Activated CD8-positive, alpha-beta memory T cell treated with anti-CD3 and anti-CD28 coated beads for 1 hour (primary cell): ENCODE measurements around the gene SOX13.

ENCODE experiments used
- DNase-seq, 2 donors: peaks; one replicate each; pipeline ENCODE4 v3.0.0-alpha.2; 2020; ENCODE audit warnings: low read depth in 1 of 2; ENCODE audit errors: extremely low read depth in 1 of 2

The SOX13 gene

DNA sequence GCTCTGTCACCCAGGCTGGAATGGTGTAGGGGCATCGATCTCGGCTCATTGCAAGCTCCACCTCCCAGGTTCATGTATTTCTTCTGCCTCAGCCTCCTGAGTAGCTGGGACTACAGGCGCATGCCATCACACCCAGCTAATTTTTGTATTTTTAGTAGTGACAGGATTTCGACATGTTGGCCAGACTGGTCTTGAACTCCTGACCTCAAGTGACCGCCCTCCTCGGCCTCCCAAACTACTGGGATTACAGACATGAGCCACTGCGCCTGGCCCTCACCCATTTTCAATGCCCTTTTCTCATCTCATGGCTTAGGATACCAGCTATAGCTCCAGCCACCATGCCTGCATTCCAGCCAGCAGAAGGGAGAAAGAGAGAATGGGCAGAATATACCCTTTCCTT, 12.9 kb upstream of the SOX13 start:
- DNase-seq = no peak

DNA sequence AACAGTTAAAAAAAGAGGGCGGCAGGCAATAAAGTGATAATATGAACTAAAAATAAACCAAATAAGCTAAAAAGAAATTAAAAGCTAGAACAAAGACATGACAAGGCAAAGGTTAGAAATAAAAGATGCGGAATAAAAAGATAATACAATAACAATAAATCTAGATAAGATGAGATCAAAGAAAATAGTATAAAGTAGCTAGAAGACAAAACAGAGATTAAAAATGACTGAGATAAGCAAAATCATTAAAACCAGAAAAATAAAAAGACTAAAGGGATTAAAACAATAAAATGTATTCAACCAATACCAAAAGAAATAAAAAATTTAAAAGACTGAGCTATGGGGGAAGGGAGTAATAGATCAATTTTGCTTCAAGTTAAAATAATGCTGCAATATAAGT, 10.8 kb upstream of the SOX13 start:
- no peak for DNase-seq

GRCh38 chr1:204065174-204065985, 7.5 kb upstream of the SOX13 start:
- DNase-seq = no peak

DNA sequence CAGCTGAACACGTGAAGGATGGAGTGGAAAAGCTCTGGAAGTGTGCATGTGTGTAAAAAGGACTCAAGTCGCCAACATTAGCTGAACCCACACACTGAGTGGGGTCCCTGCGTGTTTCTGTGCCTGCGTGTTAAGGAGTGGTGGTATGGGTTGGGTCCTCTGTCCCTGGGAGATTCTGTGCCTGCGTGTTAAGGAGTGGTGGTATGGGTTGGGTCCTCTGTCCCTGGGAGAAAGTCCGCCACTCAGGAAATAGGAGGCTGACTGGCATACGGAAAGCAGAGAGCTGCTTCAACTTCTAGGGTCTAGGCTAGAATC, 7.0 kb upstream of the SOX13 start:
- DNase-seq = no peak

DNA sequence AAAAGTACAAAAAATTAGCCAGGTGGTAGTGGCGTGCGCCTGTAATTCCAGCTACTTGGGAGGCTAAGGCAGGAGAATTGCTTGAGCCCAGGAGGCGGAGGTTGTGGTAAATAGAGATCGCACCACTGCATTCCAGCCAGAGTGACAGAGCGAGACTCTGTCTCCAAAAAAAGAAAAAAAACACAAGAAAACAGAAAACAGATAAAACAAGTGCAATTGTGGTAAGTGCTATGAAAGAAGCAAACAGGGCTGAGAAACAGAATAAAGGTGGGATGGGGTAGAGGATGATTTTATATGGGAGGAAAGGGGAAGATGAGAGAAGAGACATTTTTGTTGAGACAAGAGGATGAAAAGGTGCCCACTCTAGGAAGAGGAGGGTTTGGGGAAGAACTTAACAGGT, 5.0 kb upstream of the SOX13 start:
- no peak for DNase-seq

DNA sequence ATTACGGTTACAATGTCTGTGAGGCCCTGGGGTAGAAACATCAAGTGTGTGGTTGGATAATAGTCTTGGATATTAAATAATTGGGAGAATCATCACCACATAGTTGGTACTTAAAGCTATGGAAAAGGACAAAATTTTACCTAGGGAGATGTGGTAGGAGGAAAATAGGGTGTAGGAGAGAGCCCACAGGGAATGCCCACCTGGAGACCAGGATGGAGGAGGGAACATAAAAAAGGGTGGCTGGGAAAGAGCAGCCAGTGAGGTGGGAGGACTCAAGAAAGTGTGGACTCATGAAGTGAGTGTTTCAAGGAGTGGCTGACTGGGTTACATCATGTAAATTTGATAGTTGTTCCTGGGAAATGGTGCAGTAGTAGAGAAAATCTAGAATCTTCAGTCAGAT, 3.0 kb upstream of the SOX13 start:
- no peak for DNase-seq

DNA sequence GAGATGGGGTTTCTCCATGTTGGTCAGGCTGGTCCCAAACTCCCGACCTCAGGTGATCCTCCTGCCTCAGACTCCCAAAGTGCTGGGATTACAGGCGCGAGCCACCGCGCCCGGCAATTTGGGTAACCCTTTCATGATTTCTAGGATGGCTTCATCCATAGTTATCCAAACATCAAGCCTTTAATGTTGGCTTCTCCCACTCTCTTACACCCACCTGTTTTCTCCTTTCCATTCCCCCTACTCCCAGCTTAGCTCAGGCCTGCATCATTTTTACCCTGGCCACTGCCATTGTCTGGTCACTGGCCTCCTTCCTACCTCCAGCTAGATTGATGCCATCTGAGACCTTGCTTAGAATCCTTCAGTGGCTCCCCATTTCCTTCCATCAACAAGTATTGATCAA, 2.0 kb upstream of the SOX13 start:
- DNase-seq = no peak

DNA sequence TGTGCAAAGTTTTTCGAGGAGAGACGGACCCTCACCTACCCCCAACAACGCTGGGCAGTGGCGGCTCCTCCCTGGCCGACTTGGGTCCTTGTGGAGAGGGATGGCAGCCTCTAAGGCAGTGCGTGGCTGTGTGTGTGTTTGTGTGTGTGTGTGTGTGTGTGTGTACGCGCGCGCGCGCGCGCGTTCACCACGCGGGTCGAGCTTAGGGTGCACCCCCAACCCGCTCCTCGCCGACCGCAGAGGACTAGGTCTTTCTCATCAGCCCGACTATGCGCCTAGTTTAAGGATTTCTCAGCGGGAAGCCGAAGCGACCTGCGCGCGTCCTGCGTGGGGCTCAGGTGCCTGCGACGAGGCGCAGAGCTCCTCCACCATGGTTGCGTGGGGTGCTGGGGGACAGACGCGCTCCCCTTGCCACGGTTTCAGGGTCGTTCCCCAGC, 940 bp downstream of the SOX13 start:
- DNase-seq = no peak

DNA sequence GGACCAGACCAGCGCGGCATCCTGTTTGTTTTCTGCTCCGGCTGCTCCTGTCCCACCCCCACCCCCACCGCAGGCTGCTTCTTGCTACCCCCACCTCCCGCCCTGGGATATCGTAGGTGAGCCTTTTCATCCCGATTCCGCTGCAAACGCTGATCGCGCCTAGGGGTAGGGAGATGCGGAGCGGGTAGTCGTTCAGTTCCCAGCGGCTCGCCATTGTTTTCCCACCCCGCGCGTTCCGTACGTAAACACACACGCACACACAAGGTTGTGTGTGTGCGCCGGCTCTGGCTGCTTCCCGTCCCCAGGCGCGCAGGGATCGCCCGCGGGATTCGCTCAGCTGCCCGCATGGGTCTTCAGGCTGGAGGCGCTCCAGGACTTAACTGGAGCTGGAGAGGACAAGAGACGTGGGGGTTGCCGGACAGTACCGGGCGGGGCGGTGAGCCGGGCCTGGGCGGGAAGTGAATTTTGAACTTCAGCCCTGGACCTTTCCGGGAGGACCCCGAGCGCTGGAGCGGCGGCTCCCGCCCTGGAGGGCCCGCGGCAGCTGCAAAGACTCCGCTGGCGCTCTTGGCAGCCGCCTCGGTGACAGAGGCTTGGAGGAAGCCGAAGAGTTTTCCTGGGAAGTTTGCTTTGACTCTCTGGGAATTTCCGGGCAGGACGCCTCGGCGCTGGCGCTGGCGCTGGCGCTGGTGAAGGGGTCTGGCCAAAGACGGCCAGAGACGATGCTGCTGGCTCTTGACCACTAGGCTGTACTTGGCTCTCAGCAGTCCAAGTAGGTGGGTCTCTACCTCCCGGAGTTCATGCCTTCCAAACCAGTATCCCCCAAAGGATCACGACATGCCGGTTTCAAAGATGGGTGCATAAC, 1.6 kb downstream of the SOX13 start:
- no peak for DNase-seq

DNA sequence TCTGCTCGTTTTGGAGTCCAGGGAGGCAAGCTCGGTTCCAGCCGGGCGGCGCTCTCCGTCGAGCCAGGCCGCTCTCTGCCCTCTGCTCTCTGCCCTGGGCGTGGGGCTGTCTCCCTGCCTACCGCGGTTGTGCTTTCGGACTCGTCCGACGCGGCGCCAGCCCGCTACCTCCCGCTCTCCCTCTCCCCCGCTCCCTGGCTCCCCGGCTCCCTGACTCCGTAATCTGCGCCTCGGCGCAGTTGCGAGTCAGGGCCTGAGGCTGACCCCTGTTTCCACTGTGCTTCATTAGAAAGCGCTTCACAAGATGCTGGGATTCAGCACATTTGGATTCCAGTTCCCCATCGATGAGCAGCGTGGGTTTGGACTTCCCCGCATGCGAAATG, 2.2 kb downstream of the SOX13 start:
- no peak for DNase-seq

GRCh38 chr1:204075890-204076846, 3.3 kb downstream of the SOX13 start:
- DNase-seq = no peak

- DNase-seq = no peak
These were observed 4.0 kb downstream of the SOX13 start for GRCh38 chr1:204076891-204077290.

DNA sequence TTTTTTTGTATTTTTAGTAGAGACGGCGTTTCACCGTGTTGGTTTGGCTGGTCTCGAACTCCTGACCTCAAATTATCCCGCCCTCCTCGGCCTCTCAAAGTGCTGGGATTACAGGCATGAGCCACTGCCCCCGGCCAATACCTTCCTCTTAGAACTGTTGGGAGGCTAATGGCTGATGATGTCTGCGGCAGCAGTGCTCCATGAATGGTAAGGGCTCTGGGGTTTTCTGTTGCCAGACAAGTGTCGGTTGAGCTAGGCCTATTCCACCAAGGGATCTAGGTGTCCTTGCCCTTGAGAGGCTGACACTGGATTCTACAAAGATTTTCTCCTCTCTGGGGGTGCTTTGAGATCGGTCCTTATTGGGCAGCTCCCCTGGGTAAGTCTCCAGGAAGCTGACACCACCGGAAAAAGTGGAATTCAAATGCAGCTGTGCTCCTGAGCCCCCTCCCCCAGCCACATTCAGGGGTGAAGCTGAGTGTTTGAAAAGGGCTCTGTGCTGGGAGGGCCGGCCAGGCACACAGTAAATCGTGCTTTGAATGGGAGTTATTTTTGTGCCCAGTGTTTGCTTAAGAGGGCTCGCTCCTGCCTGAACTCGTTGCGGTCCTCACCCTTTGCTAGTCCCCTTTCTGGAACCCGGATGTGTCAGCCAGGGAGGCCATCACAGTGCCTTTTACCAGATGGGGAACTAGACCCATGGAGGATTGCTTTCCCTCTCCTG, 5.2 kb downstream of the SOX13 start:
- DNase-seq = no peak

DNA sequence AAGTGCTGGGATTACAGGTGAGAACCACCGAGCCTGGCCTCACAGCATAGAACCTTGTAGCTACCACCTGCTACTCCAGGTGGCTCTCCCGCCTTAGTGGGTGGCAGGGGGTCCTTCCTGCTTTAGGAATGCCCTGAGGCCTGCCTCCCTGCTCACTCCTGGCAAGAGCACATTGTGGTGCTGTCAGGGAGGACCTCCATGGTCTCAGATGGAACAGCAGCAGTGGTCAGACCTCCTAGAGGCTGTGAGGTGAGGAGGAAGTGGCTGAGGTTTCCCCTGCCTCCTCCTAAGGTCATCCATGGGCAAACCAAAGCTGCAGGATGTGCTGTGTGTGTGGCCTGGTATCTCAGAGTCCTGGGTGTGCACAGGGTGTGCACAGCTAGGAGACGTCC, 6.7 kb downstream of the SOX13 start:
- DNase-seq = no peak

- DNase-seq = no peak
These were observed 7.4 kb downstream of the SOX13 start for GRCh38 chr1:204080163-204080903.

DNA sequence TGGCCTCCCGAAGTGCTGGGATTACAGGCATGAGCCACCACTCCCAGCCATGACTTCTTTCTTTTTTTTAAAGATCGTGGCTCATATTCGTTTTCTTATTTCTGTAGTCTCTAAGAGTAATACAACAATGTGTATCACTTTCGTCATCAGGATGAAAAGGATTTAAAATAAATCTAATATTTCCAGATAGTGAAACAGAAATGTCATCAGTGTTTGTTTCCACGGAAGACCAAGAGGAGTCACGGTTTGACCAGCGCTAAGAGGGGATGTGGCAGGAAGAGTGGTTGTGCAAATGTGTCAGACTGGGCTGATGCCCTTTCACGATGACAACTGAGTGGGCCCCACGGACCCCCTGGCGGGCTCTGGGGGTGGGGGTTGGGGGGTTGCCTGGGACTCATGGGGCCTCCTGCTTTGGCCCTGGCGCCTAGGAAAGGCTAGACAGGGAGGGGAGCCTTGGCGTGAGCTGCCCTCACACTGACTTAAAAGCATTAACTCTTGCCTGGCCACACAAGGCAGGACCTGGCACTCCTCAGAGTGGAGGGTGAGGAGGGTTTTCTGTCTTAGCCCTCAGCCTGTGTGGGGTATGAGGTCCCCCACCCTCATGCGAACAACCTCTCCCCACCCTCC, 8.4 kb downstream of the SOX13 start:
- no peak for DNase-seq

- DNase-seq = no peak
These were observed 9.0 kb downstream of the SOX13 start for GRCh38 chr1:204081791-204082513.

DNA sequence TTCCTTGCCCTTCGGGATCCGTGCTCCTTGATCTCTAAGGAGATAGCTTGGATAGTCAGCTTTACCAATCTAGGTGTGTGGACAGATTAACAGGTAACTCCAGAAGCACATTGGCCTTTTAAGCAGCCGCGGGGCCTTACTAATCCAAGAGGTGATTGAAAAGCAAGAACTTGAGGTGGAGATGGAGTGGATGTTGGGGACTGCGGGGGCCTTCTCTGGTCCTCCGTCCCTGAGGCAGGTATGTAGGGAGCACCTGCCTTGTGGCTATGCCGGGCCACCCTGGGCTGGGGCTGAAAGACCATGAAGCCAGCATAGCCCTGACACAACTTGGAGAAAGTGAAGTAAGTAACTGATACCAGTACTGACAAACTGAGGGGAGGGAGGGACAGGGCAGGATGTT, 10.6 kb downstream of the SOX13 start:
- no peak for DNase-seq

DNA sequence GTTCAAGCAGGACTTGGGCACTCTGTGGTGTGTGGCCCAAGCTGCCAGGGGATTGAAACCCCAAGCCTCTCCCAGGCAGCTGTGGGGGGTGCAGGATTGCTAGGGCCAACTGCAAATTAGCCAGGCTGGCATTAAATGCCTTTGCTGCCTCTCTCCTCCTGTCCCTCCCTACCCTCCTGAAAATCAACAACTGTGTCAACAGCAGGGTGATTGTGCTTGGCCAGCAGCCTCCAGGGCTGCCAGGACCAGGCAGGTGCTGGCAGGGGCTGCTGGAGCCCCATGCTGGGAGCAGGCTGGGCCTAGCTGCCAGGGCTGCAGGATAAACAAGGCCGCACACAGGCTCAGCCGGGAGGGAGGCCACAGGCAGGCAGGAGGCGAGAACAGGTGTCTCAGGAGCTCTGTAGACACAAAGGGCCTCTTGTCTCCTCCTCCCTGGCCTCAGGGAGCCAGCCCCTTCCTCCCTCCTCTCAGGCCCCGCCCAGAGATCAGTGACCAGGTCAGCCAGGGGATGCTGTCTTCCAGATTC, 11.4 kb downstream of the SOX13 start:
- no peak for DNase-seq
